ENCODE measurements around the gene A3GALT2. TPM values are rescaled to one million over a fixed set of nuclear protein-coding genes. Genes with fewer than 3 reads are reported as not detected.

Gene A3GALT2
- polyA plus RNA-seq, 3 donors, result not detected

DNA sequence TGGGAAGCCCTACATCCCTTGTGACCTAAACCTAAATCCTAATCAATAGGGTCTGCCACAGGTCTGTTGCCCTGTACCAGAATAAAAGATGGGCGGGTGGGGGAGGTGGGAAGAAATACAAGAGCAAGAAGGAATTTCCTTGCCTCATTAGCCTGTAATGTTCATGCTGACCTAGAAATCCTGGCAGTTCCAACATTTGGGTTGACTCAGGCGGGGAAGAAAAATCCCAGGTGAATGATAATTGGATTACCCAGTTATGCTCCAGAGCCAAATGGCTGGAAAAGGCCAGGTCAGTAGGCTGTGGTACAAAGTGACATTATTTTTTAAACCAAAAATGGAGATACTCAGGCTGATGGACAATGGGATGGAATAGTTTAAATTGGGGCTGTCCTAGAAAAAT, 27.3 kb upstream of the A3GALT2 start:
- H3K27me3 ChIP-seq (ENCODE audit: control insufficient read depth in 2 of 2, insufficient read depth in 2 of 2, low read length in 2 of 2), result no peaks in the 10 kb centered on the region
- H3K27me3 Mint-ChIP-seq (ENCODE audit: low read depth in 3 of 3), result peaks cover 0 to 4% (median 0%) of the 10 kb centered on the region in 3 donors
- H3K79me2 ChIP-seq (ENCODE audit: insufficient read depth, low read length), result peaks cover 63% of the 10 kb centered on the region
- H3K4me1 ChIP-seq (ENCODE audit: control insufficient read depth in 1 of 2, insufficient read depth in 2 of 2, low read length in 2 of 2), result peaks cover 37 to 68% of the 10 kb centered on the region in 2 donors
- no peak for TF ChIP-seq CTCF (IDR thresholded peaks at IDR 0.05)
- no peak overlapping the region for H2AFZ ChIP-seq (ENCODE audit: insufficient read depth, low read depth, low read length, poor library complexity, severe bottlenecking)
- 100% methylated on average over 2 of the region's 2 CpGs for WGBS (ENCODE audit: insufficient coverage)
- peaks cover 32 to 35% of the 10 kb centered on the region in 2 donors for H3K36me3 Mint-ChIP-seq
- H3K9ac ChIP-seq (ENCODE audit: insufficient read depth, low read length, poor library complexity, severe bottlenecking), result no peak overlapping the region
- peaks cover 59% of the 10 kb centered on the region for H4K20me1 ChIP-seq (ENCODE audit: insufficient read depth, low read length)
- H3K4me1 Mint-ChIP-seq, result peaks cover 62% of the 10 kb centered on the region
- H3K27ac Mint-ChIP-seq, result peak overlapping the region in 4 of 7 donors; percentile 73 to 96 (median 90)
- peak overlapping the region; percentile 91 for H3K4me2 ChIP-seq (replicated peaks; ENCODE audit: extremely low read depth, low read length, poor library complexity, severe bottlenecking)
- intact Hi-C loops (cut with micrococcal nuclease), result loop anchor here in 1 of 2 donors (2.0 kb wide), 1 partner anchor 13 kb away; no protein-coding TSS in a partner anchor
- H3K27ac ChIP-seq (ENCODE audit: low read depth in 1 of 2, low read length in 2 of 2), result peak overlapping the region in 1 of 2 donors; percentile 84
- no peaks in the 10 kb centered on the region for H3K9me3 Mint-ChIP-seq
- H3K36me3 ChIP-seq (replicated peaks in 1 of 2; ENCODE audit: control insufficient read depth in 1 of 2, insufficient read depth in 2 of 2, low read length in 2 of 2), result peaks cover 4 to 21% of the 10 kb centered on the region in 2 donors
- DNase-seq, result no peak
- peak overlapping the region; percentile 96 for H3K4me3 Mint-ChIP-seq
- H3K9me3 ChIP-seq (replicated peaks in 1 of 2; ENCODE audit: control insufficient read depth in 1 of 2, insufficient read depth in 1 of 2, low read length in 2 of 2), result no peaks in the 10 kb centered on the region
- H3K4me3 ChIP-seq (replicated peaks in 1 of 3; ENCODE audit: low read depth in 2 of 3, low read length in 3 of 3), result peak overlapping the region; percentile 82 to 94 (median 92)

DNA sequence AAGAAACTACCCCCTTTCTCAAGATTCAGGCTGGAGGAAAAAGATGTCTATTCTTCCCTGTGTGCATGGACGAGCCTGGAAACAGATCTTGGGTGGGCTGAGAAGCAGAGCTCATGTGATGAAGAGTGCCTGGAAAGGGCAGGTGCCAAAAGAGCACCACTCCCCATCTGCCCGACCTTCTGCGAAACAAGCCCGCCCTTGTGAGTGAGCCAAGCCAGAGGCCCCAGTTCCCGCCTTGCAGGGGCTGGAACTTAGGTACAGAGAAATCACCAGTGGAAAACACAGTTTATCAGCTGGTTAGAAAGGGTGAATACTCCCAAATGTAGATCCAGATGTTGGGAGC, 26.7 kb upstream of the A3GALT2 start:
- H3K9me3 Mint-ChIP-seq, result no peaks in the 10 kb centered on the region
- H3K4me1 Mint-ChIP-seq, result peaks cover 66% of the 10 kb centered on the region
- H3K4me1 ChIP-seq (ENCODE audit: control insufficient read depth in 1 of 2, insufficient read depth in 2 of 2, low read length in 2 of 2), result peaks cover 39 to 73% of the 10 kb centered on the region in 2 donors
- peak overlapping the region; percentile 79 to 96 for H3K4me3 Mint-ChIP-seq
- peak overlapping the region in 1 of 2 donors; percentile 68 for H3K27ac ChIP-seq (ENCODE audit: low read depth in 1 of 2, low read length in 2 of 2)
- peaks cover 4 to 26% of the 10 kb centered on the region in 2 donors for H3K36me3 ChIP-seq (replicated peaks in 1 of 2; ENCODE audit: control insufficient read depth in 1 of 2, insufficient read depth in 2 of 2, low read length in 2 of 2)
- no peaks in the 10 kb centered on the region for H3K9me3 ChIP-seq (replicated peaks in 1 of 2; ENCODE audit: control insufficient read depth in 1 of 2, insufficient read depth in 1 of 2, low read length in 2 of 2)
- H4K20me1 ChIP-seq (ENCODE audit: insufficient read depth, low read length), result peaks cover 64% of the 10 kb centered on the region
- TF ChIP-seq CTCF (IDR thresholded peaks at IDR 0.05), result no peak
- H3K27ac Mint-ChIP-seq, result peak overlapping the region in 3 of 7 donors; percentile 84 to 91 (median 87)
- H3K27me3 Mint-ChIP-seq (ENCODE audit: low read depth in 3 of 3), result peaks cover 0 to 4% (median 0%) of the 10 kb centered on the region in 3 donors
- H3K4me3 ChIP-seq (replicated peaks in 1 of 3; ENCODE audit: low read depth in 2 of 3, low read length in 3 of 3), result peak overlapping the region in 2 of 3 experiments; percentile 92 to 94
- intact Hi-C loops (cut with micrococcal nuclease), result loop anchor here in 1 of 2 donors (1.0 kb wide), 1 partner anchor 8 kb away; no protein-coding TSS in a partner anchor
- no peak overlapping the region for H2AFZ ChIP-seq (ENCODE audit: insufficient read depth, low read depth, low read length, poor library complexity, severe bottlenecking)
- no peak for DNase-seq
- H3K27me3 ChIP-seq (ENCODE audit: control insufficient read depth in 2 of 2, insufficient read depth in 2 of 2, low read length in 2 of 2), result no peaks in the 10 kb centered on the region
- no CpG with 5 or more reads among the region's 5 CpGs for WGBS (ENCODE audit: insufficient coverage)
- H3K4me2 ChIP-seq (replicated peaks; ENCODE audit: extremely low read depth, low read length, poor library complexity, severe bottlenecking), result peak overlapping the region; percentile 91
- H3K9ac ChIP-seq (ENCODE audit: insufficient read depth, low read length, poor library complexity, severe bottlenecking), result peak overlapping the region; percentile 0
- H3K79me2 ChIP-seq (ENCODE audit: insufficient read depth, low read length), result peaks cover 69% of the 10 kb centered on the region
- peaks cover 35 to 41% of the 10 kb centered on the region in 2 donors for H3K36me3 Mint-ChIP-seq

Measured in CD14-positive monocyte (primary cell).